NCI-H446 (cell line): ENCODE data around the gene SLC6A6.
A peak's percentile ranks its signal among the peaks of the same experiment; 100 is the strongest.

ENCODE experiments used
- DNase-seq, 2 experiments: peaks; one replicate each; lab custom pipeline; 2025; lab: John Stamatoyannopoulos, UW

The SLC6A6 gene

GRCh38 chr3:14372587-14372986 lies 29.8 kb upstream of the SLC6A6 start:
- no peak for DNase-seq

DNA sequence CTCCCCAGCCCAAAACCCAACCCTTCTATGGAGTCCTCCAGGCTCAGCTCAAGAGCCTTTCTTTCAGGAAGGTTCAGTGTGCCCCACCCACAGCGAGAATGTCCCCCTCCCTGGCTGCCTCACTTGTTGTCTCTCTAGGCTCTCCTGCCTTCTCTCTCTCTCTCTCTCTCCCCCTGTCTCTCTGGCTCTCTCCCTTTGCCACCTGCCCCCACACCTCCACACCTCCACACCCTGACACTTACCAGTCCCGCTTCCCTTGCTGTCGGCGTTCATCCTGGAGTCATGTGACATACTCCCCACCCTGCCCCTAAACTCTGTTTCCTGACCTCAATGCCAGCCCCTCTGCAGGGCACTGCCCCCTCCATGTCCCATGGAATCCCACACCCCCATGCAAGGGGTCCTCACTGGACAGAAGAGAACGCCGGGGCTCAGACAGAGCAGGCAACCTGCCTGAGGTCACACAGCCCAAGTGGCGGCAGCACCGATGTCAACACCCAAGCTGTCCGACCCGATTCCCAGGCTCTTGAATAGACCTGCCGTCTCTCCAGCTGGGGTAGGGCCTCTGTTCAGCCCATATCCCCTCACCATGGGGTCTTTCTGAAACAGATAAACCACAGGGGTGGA lies 28.5 kb upstream of the SLC6A6 start:
- no peak for DNase-seq

DNA sequence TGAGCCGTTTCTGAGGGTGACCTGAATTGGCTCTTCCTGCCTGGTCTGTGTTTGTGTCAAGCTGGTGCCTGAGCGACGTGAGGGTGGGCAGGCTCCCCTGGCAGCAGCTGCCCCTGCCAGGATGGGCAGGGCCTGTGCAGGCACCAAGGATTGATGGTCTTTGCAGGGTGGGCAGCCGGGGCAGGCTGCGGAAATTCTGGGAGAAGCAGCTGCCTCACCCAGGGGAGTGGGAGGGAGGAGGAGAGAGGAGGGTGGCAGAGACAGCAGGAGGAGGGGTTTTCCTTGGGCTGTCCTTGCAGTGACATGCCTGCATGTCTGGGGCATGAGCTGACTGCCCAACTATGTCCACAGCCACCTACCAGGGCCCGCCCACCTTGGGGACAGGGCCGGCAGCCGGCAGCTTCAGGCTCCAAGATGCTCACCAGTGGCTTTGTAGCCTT lies 27.9 kb upstream of the SLC6A6 start:
- DNase-seq, result no peak

DNA sequence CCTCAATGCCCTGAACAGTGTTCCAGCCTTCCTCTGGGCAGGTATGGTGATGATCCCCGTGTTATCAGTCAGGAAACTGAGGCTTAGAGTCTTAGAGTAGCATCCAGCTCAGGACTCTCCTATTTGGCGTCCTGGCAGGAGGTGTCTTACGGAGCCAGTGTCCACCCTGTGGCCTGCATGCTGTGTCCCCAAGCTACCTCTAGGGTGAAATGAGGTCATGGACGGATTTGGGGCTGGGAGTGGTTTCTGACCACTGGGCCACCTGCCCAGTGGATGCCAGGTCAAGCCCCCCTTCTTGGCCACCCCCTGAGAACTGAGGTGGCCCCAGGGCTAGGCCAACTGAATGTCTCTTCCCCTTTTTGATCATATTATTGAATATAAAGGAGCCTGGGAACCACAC lies 27.2 kb upstream of the SLC6A6 start:
- DNase-seq, result no peak

GRCh38 chr3:14376348-14377043 lies 25.9 kb upstream of the SLC6A6 start:
- no peak for DNase-seq

DNA sequence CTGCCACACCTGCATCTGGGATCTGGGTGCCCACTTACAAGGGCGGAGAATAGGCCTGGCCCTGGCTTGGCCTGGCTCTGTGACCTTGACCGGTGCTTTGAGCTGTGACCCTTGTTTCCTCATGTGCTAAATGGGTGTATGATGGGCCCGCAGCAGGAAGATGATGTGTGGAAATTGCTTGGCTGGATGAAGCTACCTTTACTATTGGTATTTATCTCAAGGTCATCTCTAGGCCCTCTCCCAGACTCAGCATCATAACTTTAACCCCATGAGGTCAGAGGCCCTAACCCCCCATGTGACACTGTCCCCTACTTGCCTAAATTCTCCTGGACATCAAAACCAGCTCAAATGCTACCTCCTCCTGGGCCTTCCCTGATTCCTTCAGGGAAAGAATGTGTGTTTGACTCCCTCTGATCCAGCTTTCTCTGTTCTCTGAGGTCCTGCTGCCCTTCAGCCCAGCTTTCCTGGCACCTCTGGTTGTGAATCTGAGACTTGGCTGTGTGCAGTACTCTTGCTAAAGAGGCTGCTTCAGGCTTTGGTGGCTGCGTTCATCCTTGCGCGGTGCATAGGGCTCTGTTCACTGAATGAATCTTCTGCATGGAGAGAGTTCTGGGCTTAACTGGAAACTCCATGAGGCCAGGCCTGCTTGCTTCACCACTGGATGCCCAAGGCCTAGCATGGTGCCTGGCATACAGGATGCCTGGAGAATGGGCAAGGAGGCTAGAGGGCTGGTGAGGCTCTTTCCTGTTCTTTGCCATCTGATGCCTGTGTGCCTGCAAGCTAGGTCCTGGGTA lies 25.2 kb upstream of the SLC6A6 start:
- DNase-seq, result no peak

- DNase-seq, result no peak
Observed at GRCh38 chr3:14377838-14378169, 24.6 kb upstream of the SLC6A6 start.

DNA sequence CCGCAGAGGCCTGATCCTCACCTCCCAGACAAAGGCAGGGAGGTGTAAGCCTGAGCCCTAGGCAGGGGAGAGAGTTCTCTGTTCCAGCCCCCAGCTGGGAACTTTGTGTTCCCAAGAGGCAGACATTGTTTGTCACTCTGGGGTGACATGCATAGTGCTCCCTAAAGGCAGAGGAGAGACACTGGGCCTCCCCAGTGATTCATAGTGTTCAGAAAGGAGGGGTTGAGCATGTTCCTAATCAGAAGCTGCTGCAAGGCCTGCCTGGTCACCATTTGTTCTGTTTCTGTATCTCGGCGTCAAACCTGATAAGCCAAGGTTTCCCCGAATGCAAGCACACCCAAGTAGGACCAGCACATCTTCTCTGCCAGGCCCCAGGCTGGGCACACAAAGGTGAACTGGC lies 24.0 kb upstream of the SLC6A6 start:
- no peak for DNase-seq

DNA sequence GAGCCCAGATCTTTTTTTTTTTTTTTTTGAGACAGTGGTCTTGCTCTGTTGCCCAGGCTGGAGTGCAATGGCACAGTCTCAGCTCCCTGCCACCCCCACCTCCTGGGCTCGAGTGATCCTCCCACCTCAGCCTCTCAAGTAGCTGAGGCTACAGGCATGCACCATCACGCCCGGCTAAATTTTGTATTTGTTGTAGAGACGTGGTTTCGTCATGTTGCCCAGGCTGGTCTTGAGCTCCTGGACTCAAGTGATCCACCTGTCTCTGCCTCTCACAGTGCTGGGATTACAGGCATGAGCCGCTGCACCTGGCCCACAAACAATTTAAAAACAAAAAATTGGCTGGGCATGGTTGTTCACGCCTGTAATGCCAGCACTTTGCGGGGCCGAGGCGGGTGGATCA lies 22.6 kb upstream of the SLC6A6 start:
- DNase-seq, result no peak

DNA sequence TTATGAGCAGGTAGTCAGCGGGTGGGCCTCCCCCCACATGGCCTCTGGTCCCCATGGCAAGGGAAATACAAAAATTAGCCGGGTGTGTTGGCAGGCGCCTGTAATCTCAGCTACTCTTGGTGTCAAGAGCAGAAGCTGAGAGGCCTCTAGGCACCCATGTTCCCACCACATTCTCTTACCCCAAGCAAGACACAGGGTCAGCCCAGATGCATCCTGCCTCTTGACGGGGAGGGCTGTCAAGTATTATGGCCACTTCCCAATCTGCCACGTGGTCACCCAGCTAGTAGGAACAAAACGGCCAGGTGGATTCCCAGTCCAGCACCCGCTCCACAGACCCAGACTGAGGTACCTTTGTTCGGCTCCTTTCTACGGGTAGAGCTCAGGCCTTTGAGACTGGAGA lies 16.2 kb upstream of the SLC6A6 start:
- DNase-seq, result no peak

GRCh38 chr3:14388201-14388600 lies 14.2 kb upstream of the SLC6A6 start:
- no peak for DNase-seq

- DNase-seq, result no peak
Observed at GRCh38 chr3:14389166-14389606, 13.2 kb upstream of the SLC6A6 start.

DNA sequence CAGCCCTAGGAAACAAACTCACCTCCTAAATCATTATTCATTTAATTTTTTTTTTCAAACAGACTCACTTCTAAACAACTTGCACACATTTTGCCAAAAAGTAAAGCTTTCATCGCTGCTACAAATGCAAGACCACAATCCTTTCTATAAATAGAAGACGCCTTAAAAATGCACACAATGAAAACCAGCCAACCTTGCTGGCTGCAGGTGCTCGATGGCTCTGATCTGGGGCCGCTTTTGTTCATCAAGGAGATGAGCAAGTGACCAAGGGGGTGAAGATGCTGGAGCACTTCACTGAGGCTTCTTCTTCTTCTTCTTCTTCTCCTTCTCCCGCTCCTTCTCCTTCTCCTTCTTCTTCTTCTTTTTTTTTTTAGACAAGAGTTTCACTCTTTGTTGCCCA lies 12.7 kb upstream of the SLC6A6 start:
- DNase-seq, result no peak

DNA sequence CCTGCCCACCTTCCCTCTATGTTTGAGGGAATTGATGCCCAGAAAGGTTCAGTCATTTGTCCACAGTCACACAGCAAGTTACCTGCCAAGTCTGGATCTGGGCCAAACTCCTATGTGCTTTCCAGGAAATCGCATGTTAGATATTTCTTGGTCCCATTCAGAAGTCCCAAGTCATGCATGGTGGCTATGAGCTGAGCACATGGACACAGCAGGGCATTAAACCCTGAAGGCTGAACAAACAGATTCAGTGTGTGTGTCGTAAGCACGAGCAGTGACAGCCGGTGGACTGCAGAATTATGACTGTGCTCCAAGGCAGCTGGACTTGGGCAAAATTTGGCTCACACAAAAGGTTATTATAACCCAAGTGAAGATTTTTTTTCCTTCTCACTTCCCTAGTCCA lies 11.4 kb upstream of the SLC6A6 start:
- peak in 1 of 2 experiments; percentile 36 for DNase-seq

DNA sequence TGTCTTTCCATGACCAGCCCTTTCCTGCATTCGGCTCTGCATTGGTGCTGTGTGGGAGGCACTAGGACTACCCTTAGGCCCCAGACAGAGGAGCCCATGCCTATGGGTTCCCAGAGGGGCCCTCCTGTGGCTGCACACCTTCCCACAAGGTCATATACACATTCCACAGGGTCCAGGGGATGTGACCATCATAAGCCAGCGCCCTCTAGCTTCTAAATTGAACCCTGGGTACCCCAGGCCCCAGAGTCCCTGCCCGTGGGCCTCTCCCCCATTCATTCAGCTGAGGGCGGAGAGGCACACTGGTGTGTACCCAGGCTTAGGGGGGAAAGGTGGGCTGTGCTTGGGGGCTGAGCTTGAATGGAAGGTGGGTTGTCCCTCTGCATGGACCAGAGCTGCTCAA lies 10.2 kb upstream of the SLC6A6 start:
- DNase-seq, result no peak

- no peak for DNase-seq
Observed at GRCh38 chr3:14392803-14393319, 9.5 kb upstream of the SLC6A6 start.

GRCh38 chr3:14393440-14394106 lies 8.8 kb upstream of the SLC6A6 start:
- no peak for DNase-seq

DNA sequence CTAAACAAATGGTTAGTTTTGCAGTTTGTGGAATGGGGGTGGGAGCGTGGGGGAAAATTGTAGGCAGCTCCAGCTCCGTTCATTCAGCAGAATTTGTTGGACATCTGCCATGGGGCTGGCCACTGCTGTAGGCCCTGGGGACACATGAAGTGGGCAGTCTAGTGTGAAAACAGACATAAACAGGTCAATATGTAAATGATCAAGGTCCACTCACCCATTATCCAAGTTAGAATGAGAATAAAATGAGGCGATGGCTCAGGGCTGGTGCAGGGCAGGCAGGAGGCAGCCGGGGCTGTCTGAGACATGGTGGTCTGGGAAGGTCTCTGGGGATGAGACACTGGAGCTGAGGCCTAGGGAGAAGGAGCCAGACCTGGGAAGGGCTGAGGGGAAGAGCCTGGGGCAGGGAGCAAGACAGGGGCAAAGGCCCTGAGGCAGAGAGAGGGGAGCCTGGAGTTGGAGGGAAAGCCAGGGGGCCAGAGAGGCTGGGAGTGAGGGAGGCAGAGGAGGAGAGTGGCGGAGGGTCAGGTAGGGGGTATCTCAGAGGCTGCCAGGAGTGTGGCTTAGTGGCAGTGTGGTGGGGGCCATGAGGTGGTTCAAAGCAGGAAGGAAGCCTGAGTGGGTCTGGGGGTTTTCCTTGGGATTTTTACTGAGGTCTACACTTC lies 6.2 kb upstream of the SLC6A6 start:
- DNase-seq, result no peak

DNA sequence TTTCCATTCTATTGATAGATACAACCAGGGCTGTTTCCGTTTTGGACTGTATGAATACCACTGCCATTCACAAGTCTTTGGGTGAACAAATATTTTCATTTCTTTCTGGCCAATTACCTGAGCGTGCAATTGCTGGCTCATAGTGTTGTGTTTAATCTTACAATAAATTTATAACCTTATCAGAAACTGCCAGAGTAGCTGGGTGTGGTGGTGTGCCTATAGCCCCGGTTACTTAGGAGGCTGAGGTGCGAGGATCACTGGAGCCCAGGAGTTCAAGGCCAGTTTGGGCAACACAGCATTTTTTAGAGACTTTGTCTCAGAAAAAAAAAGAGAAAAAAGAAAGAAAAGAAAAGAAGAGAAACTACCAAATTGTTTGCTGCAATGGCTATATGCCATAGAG lies 5.4 kb upstream of the SLC6A6 start:
- DNase-seq, result no peak

- DNase-seq, result no peak
Observed at GRCh38 chr3:14397531-14397930, 4.9 kb upstream of the SLC6A6 start.

DNA sequence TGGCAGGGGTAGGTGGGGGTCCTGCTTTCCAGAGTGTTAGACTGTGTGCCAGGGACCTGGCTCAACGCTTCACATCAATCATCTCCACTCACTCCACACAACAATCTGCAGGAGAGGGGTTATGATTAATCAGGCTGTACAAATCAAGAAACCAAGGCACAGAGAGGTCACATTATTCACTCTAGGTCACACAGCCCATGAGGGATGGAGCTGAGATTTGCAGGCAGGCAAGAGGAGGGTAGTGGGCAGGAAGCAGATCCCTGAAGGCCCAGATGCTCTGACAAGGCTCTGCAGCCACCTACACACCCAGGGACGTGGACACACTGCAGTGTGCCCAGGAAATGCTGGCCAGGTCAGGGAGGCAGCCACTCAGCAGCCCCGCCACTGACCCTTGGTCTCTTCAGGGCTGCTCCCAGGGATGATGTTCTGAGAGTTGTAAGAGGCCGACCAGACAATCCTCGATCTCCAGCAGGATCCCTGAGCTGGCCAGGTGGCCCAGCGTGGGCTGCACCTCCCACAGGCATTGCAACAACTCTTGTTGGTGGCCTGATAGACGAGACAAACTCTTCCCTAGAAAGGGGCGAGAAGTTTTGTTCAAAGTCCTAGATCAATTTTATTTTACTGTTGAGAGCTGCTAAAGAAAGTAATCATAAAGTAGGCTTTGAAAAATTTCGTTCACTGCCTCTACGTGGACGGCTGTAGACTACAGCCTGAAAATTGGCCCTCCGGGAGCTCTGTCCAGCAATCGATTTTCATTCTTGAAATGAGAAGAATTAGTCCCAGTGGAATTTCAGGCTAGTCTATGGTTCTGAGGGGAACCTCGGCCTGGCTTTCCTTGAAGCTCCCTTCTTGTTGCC lies 4.2 kb upstream of the SLC6A6 start:
- no peak for DNase-seq
